Astrocyte (in vitro differentiated cells and primary cell): Measurements from ENCODE around the gene PMM2. TPM values are rescaled to one million over a fixed set of nuclear protein-coding genes. Genes with fewer than 3 reads are reported as not detected.

ENCODE experiments used
- DNase-seq: peaks from one replicate; pipeline ENCODE4 v3.0.0-alpha.2; 2010; ENCODE audit warnings: low read depth
- FAIRE-seq: peaks from 2 replicates; lab custom pipeline; 2011; peaks lifted over from hg19 to GRCh38; lab: Jason Lieb, UNC
- H2AFZ ChIP-seq: 2 replicates; pipeline ENCODE4 v1.6.0; 2012; ENCODE audit warnings: low read depth, low read length, inconsistent platforms
- H3K27ac ChIP-seq: 2 replicates; pipeline ENCODE4 v1.5.1; 2011; ENCODE audit warnings: low read depth, low read length, inconsistent platforms
- H3K27me3 ChIP-seq: 2 replicates; pipeline ENCODE4 v1.6.0; 2011; ENCODE audit warnings: low read length, inconsistent platforms; ENCODE audit not compliant: insufficient read depth
- H3K36me3 ChIP-seq: 2 replicates; pipeline ENCODE4 v1.5.1; 2011; ENCODE audit warnings: low read length, inconsistent platforms; ENCODE audit not compliant: insufficient read depth
- H3K4me1 ChIP-seq: 2 replicates; pipeline ENCODE4 v1.5.1; 2011; ENCODE audit warnings: low read length, inconsistent platforms; ENCODE audit not compliant: insufficient read depth
- H3K4me2 ChIP-seq: 2 replicates; pipeline ENCODE4 v1.6.0; 2012; ENCODE audit warnings: low read length, inconsistent platforms
- H3K4me3 ChIP-seq: 2 replicates; pipeline ENCODE4 v1.5.1; 2011; ENCODE audit warnings: low read depth, mild to moderate bottlenecking, low read length, inconsistent platforms; ENCODE audit not compliant: insufficient read depth
- H3K79me2 ChIP-seq: 2 replicates; pipeline ENCODE4 v1.6.0; 2012; ENCODE audit warnings: mild to moderate bottlenecking, low read length, inconsistent platforms; ENCODE audit not compliant: insufficient read depth
- H3K9ac ChIP-seq: 2 replicates; pipeline ENCODE4 v1.6.0; 2012; ENCODE audit warnings: mild to moderate bottlenecking, low read length, inconsistent platforms
- H3K9me3 ChIP-seq: 2 replicates; pipeline ENCODE4 v1.5.1; 2012; ENCODE audit warnings: low read depth, mild to moderate bottlenecking, low read length, inconsistent platforms; ENCODE audit not compliant: insufficient read depth
- H4K20me1 ChIP-seq: 2 replicates; pipeline ENCODE4 v1.6.0; 2012; ENCODE audit warnings: low read length, inconsistent platforms; ENCODE audit not compliant: insufficient read depth
- H3K27ac Mint-ChIP-seq: one replicate; pipeline ENCODE4 v1.8.0; 2021; ENCODE audit warnings: mild to moderate bottlenecking, mixed read lengths; ENCODE audit not compliant: unreplicated experiment
- H3K27me3 Mint-ChIP-seq: one replicate; pipeline ENCODE4 v1.8.0; 2021; ENCODE audit warnings: low read depth, mixed read lengths; ENCODE audit not compliant: unreplicated experiment
- H3K36me3 Mint-ChIP-seq: one replicate; pipeline ENCODE4 v1.8.0; 2021; ENCODE audit warnings: low read depth, mixed read lengths; ENCODE audit not compliant: unreplicated experiment
- H3K4me1 Mint-ChIP-seq: one replicate; pipeline ENCODE4 v1.8.0; 2021; ENCODE audit warnings: low read depth, mixed read lengths; ENCODE audit not compliant: unreplicated experiment
- H3K4me3 Mint-ChIP-seq: one replicate; pipeline ENCODE4 v1.8.0; 2021; ENCODE audit warnings: mild to moderate bottlenecking, moderate library complexity, mixed read lengths; ENCODE audit not compliant: unreplicated experiment
- H3K9me3 Mint-ChIP-seq: one replicate; pipeline ENCODE4 v1.8.0; 2021; ENCODE audit warnings: mild to moderate bottlenecking, mixed read lengths; ENCODE audit not compliant: unreplicated experiment
- CTCF ChIP-seq: IDR thresholded peaks from 2 replicates; pipeline ENCODE4 v1.5.1; 2011; ENCODE audit warnings: low read depth, mild to moderate bottlenecking, inconsistent platforms, low read length, moderate library complexity; ENCODE audit not compliant: insufficient read depth
- EZH2 ChIP-seq: IDR thresholded peaks from 2 replicates; pipeline ENCODE4 v1.6.1; 2012; ENCODE audit warnings: mild to moderate bottlenecking, low read length, inconsistent platforms; ENCODE audit not compliant: insufficient read depth
- total RNA-seq: library from RNA; stranded (reverse); gene quantifications from 2 replicates; pipeline ENCODE4 v1.2.1, GENCODE V29; 2021

PMM2 gene
- total RNA-seq, 1 donor from 2014 or later = 57.8 TPM

GRCh38 chr16:8866884-8867215, 69.2 kb downstream of the PMM2 start:
- H3K4me3 Mint-ChIP-seq = peak overlapping the region; percentile 94
- Histone ChIP-seq H3K4me3 (peak overlapping the region; percentile 75), H3K4me1 (peaks cover 50% of the 10 kb centered on the region), H3K79me2 (peaks cover 60% of the 10 kb centered on the region), H4K20me1 (peaks cover 58% of the 10 kb centered on the region), H2AFZ (no peak overlapping the region), H3K36me3 (no peaks in the 10 kb centered on the region), H3K27ac (no peak overlapping the region), H3K9ac (peak overlapping the region; percentile 85), H3K27me3 (no peaks in the 10 kb centered on the region), H3K9me3 (no peaks in the 10 kb centered on the region), H3K4me2 (peak overlapping the region; percentile 98)
- peaks cover 36% of the 10 kb centered on the region for H3K4me1 Mint-ChIP-seq
- no peaks in the 10 kb centered on the region for H3K9me3 Mint-ChIP-seq
- FAIRE-seq = no peak
- DNase-seq = no peak
- no peak for TF ChIP-seq EZH2
- TF ChIP-seq CTCF = no peak
- H3K27me3 Mint-ChIP-seq = no peaks in the 10 kb centered on the region
- peak overlapping the region; percentile 91 for H3K27ac Mint-ChIP-seq
- H3K36me3 Mint-ChIP-seq = peaks cover 3% of the 10 kb centered on the region

- Histone ChIP-seq H3K27ac (peak overlapping the region; percentile 51), H4K20me1 (peaks cover 53% of the 10 kb centered on the region), H3K9ac (peak overlapping the region; percentile 85), H3K4me2 (peak overlapping the region; percentile 98), H2AFZ (peak overlapping the region; percentile 53), H3K79me2 (peaks cover 55% of the 10 kb centered on the region), H3K4me3 (peak overlapping the region; percentile 75), H3K4me1 (peaks cover 50% of the 10 kb centered on the region), H3K27me3 (no peaks in the 10 kb centered on the region), H3K9me3 (no peaks in the 10 kb centered on the region), H3K36me3 (no peaks in the 10 kb centered on the region)
- H3K9me3 Mint-ChIP-seq = no peaks in the 10 kb centered on the region
- TF ChIP-seq CTCF (no peak), EZH2 (no peak)
- peaks cover 3% of the 10 kb centered on the region for H3K36me3 Mint-ChIP-seq
- no peaks in the 10 kb centered on the region for H3K27me3 Mint-ChIP-seq
- peaks cover 36% of the 10 kb centered on the region for H3K4me1 Mint-ChIP-seq
- DNase-seq (no peak), FAIRE-seq (no peak)
- peak overlapping the region; percentile 94 for H3K4me3 Mint-ChIP-seq
- peak overlapping the region; percentile 91 for H3K27ac Mint-ChIP-seq
Measured at GRCh38 chr16:8867216-8867931, 69.7 kb downstream of the PMM2 start.

- Histone ChIP-seq H3K9me3 (no peaks in the 10 kb centered on the region), H3K9ac (peak overlapping the region; percentile 85), H3K27me3 (no peaks in the 10 kb centered on the region), H3K4me3 (peak overlapping the region; percentile 75), H3K4me2 (peak overlapping the region; percentile 98), H2AFZ (peak overlapping the region; percentile 53), H3K4me1 (peaks cover 50% of the 10 kb centered on the region), H3K79me2 (peaks cover 49% of the 10 kb centered on the region), H4K20me1 (peaks cover 47% of the 10 kb centered on the region), H3K27ac (peak overlapping the region; percentile 51), H3K36me3 (no peaks in the 10 kb centered on the region)
- peak overlapping the region; percentile 94 for H3K4me3 Mint-ChIP-seq
- FAIRE-seq (no peak), DNase-seq (no peak)
- no peak for TF ChIP-seq CTCF
- no peak for TF ChIP-seq EZH2
- H3K36me3 Mint-ChIP-seq = peaks cover 3% of the 10 kb centered on the region
- H3K27ac Mint-ChIP-seq = peak overlapping the region; percentile 91
- no peaks in the 10 kb centered on the region for H3K9me3 Mint-ChIP-seq
- no peaks in the 10 kb centered on the region for H3K27me3 Mint-ChIP-seq
- peaks cover 36% of the 10 kb centered on the region for H3K4me1 Mint-ChIP-seq
Measured at GRCh38 chr16:8867932-8868415, 70.3 kb downstream of the PMM2 start.
